ENCODE data around the gene STKLD1.

DNA sequence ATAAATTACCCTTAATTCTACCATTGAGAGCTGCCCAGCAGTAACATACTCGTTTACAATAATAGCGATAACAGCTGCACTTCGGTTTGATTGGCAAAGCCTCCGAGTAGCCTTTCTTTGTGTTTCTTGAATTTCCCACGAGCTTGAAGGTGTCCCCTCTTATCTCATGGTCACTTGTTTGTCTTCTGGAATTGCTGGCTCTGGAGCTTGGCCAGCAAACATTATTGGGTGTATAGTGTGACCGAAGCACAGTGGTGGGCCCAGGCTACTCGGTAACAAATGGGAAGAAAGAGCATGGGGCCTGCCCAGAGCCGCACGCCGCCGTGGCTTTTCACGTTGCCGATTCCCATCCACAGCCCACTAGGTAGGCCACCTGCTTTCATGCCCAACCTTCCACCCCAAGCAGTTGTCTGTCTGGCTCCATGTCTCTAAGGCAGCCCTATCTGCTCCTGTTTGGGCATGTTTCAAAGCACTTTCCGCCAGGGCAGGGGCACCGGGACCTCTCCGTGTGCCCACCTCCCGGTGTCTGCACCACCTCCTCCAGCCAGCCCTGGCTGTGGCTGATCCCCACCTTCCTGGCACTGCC is 8.7 kb downstream of the STKLD1 start:
- TF ChIP-seq POLR2A (IDR thresholded peaks at IDR 0.05; ENCODE audit: low read depth, low read length), result no peak
- TF ChIP-seq TAF1 (IDR thresholded peaks at IDR 0.05; ENCODE audit: low read depth, low read length), result no peak
- TF ChIP-seq POLR2AphosphoS5 (IDR thresholded peaks at IDR 0.05; ENCODE audit: low read depth, low read length), result no peak

Measured in GM12891 (cell line).